NCI-H146 treated with DMSO at 0.1 percent for 48 hours (cell line): ENCODE data around the gene EXD2.
"Not testable (repeated sequence)": the region's sequence is repeated elsewhere in the genome, so short reads cannot be mapped to it uniquely, and the experiment has no call there.

ENCODE experiments used
- DNase-seq: peaks from one replicate; lab custom pipeline; 2025; ENCODE audit not compliant: unreplicated experiment; lab: John Stamatoyannopoulos, UW

The EXD2 gene, protein sequence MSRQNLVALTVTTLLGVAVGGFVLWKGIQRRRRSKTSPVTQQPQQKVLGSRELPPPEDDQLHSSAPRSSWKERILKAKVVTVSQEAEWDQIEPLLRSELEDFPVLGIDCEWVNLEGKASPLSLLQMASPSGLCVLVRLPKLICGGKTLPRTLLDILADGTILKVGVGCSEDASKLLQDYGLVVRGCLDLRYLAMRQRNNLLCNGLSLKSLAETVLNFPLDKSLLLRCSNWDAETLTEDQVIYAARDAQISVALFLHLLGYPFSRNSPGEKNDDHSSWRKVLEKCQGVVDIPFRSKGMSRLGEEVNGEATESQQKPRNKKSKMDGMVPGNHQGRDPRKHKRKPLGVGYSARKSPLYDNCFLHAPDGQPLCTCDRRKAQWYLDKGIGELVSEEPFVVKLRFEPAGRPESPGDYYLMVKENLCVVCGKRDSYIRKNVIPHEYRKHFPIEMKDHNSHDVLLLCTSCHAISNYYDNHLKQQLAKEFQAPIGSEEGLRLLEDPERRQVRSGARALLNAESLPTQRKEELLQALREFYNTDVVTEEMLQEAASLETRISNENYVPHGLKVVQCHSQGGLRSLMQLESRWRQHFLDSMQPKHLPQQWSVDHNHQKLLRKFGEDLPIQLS

DNA sequence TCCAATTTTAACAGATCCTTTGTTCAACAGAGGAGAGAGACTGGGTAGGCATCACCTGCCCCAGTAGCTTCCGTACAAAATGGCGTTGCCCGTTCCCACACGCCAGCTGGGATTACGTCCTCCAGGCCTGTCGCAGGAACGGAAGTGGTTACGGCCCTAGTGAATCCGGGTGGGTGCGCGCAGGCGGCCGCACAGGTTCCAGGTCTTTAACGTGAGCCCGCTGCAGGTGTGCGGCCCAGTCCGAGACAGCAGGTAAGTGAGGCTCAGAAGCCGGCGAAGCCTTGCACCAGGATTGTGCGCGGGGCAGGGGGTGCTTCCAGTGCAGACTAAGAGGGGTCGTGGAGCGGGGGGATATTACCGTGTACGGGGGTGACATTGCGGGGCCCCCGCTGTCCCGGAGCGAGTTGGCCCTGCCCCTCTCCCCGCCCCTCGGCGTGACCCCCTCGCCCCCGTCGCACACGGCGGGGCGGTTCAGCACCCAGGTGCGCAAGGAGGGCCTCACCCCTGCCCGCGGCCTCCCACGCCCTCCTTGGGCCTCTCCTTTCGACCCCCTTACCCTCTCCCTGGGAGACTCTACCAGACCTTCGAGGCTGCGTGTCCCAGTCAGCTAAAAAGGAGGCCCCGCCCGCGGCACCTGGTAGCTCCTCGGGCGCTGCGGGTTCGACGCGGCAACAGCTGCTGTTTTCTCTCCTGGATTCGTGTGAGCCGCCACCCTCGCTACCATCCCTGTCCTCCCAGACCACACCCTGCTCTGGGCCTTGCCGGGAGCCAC, at the start of gene EXD2:
Gene EXD2, plus strand, starts transcription at position 159 of the 772 bp plus-strand sequence. CDS start 17,973 bp downstream, outside the sequence.
- DNase-seq = peak; percentile 86

DNA sequence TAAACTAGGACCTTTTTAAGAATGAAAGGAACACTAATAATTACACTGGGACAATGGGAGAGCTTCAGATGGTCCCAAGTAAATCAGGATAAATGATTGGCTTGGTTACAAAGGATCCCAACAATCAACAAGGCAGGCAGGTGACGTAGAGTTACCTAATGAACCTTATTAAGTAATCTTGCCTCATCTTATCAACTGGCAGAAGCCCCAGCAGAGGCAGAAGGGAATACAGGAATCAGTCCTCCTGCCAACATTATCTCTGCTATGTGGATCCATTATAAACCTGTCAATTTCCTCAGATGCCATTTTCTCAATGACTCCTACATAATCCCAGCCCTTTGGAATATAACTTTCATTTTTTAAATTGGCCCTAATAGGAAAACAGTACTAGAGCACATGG, 49.7 kb upstream of the EXD2 start:
- DNase-seq = no peak

DNA sequence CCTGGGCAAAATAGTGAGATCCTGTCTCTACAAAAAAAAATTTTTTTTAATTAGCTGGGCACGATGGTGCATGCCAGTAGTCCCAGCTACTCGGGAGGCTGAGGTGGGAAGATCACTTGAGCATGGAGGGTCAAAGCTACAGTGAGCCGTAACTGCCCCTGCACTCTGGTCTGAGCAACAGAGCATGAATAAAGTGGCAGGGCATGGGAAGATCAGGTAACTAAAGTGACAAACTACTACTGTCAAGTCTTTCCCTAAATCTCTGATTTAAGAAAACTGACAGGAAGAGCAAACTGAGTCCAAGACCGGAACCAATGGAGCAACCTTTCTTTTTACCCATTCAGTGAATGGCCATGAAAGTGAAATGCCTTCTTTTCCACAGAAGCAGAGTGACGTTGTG, 49.2 kb upstream of the EXD2 start:
- DNase-seq = no peak

DNA sequence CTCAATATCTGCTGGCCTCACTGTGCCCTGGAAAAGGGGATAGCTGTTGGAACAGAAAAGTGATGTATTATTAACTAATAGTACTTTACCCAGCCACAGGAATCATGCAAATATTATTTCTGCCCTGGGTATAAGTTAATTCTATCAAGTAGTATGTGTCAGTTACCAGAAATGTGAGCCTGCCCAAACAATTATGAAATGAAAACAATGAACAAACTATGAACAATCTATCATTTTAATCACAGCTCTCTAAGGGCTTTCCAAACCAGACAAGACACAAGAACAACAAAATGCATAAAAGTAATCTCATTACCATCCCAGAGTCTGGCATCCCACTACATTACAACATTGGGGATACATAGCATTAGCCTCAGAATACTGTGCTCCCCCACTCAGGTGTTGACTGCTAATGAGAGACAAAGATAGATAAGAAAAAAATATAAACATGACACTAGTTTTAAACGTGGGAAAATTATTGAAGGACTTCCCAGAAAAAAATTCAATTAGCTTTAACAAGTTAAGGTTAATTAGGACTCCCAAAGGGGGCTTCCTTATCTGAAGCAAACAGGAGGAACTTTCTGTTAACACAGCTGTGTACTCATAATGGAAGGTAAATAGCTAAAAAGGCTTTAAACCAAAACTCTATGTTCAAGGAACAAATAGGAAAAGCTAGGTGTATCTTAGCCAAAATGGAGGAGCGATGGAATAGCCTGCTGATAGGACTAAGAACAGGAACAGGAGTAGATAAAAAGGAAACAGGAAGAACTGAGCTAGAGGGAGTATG, 41.6 kb upstream of the EXD2 start:
- DNase-seq = no peak

DNA sequence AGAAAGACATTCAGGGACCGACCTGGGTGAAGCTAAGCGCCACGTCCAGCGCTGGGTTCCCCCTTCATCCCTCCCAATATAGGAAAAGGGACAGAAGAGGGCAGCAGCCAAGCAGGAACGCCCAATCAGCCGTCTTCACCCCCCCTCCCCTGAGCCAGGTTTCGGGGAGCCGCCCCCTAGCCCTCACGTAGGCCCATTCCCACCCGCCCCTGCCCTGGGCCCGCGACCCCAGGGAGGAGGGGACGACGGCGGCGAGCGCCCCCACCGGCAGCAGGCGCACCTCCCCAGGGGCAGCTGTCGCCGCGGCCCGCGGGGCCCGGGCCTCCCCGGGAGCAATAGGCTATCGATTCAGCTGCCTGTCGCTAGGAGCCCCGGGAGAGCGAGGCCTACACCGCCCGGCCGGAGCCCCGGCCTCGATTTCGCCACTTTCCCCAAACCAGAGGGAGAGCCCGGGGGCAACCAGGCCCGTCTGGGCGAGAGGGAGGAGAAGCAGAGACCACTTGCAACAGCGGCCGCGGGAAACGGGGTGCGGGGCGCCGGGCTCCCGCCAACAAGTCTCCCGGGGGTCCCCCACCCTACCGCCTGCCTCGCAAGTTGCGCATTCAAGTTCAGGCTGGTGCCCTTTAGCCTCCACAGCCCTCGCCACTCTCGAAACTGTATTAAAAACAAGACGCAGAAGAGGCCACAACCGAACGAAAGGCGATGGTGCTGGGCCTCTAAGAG, 39.7 kb upstream of the EXD2 start:
- peak; percentile 20 for DNase-seq

DNA sequence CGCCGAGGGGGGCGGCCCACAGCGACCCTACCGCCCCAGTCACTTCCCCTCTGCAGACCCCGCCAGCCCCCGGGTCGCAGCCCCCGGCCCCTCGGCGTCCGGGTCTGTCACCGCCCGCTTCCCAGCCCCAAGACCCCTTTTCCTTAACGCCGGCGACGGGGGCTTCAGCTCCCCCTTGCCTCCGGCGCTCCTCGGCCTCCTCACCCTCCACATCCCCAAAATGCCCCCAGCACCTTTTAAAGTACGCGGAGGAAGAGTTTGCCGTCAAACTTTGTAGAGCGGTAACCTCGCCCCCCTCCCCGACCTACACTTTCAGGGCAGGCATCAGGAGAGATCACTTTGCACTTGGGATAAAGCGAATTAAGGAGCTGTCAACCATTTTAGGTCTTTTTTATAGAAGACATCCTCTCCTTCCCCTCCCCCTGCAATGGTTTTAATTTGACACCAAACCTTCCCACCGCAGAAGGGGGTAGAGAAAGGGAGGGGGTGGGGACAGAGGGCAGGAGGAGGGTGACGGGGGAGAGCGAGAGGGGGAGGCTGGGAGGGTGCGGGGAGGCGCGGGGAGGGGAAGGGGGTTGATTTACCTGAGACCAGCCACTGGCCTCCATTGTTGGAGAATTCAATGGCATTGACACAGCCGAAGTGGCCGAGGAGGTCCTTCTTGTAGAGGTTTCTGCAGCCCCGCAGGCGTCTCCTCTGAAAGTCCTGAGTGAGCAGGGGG, 39.0 kb upstream of the EXD2 start:
- no peak for DNase-seq

DNA sequence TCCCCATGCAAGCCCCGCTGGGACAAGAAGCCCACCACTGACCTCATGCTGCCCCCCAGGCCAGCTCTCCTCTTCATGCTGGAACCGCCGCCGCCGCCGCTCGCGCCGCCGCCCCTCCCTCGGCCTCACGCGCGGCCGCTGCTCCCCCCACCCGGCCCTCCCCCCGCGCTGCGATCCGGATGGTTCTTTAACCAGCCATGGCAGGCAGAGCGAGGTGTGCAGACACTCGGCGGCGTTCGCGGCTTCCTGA, 38.5 kb upstream of the EXD2 start, which contains the start of gene DCAF5:
Gene DCAF5, minus strand, starts transcription at position 218 of the 250 bp plus-strand sequence. Its CDS starts 141 bp downstream, at position 77.
- DNase-seq = no peak

DNA sequence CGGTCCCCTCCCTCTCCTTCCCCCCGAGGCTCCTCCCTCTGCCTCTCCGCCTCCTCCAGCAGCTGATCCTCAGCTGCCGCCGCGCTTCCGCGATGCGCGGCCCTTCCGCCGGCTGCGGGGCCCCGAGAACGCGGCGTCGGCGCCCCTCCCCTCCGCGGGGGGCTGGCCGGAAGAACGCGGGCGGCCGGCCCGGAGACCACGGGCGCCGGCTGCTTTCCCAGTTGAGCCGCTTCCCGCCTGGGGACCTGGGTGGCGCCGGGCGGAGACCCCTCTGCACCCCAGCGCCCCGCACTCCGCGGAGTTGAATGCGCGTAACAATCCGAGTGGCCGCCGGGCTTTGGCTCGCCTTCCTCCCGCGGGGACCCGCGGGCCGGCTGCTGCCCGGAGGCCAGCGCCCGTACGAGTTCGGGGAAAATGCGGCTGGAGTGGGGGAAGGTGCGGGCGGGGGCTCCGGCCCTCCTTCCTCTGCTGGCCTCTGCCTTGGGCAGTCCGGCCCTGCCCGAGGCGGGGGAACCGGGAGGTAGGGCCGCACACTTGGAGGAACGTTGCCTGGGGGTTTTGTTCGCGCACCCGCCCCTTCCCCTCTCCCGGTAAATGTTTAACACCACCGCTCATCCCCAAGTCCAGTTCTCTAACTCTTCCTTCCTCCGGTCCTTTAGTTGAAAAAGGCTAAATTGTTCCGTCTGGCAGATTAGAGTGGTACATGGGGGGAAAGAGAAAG, 38.0 kb upstream of the EXD2 start:
- DNase-seq = peak; percentile 81

DNA sequence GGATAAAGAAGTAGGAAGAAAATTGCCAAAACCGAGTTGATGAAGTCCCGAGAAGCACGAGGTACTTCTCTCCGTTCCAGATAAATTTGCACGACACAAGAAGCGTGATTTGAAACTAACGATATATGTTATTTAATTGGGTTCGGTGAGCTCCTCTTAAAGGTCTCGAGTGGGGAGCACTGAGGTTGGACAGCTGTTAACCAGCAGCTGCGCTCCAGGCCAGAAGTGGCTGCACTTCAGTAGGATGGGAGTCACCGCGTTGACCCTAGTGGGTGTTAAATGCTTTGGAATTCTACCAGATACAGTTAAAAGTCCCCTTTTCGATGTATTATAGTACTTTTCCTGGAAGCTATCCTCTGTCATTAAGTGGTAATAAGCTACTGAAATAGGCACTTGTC, 37.4 kb upstream of the EXD2 start:
- no peak for DNase-seq

DNA sequence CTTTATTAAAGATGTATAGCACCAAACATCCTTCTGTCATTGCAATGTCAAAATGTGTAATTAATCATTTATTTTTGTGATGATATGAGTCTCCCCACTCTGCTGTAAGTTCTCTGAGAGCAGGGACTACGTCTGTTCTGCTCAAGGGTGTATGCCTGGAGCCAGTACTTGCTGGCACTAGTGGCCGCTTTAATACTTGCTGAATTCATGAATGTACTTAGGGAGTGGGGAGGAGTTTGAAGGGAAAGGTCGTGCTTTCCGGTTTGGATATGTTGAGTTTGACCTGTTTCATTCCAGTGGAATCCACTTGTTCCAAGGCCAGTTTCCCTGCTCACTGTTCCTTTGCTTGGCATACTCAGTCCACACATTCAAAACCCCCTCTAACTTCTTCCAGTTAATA, 36.5 kb upstream of the EXD2 start:
- no peak for DNase-seq

DNA sequence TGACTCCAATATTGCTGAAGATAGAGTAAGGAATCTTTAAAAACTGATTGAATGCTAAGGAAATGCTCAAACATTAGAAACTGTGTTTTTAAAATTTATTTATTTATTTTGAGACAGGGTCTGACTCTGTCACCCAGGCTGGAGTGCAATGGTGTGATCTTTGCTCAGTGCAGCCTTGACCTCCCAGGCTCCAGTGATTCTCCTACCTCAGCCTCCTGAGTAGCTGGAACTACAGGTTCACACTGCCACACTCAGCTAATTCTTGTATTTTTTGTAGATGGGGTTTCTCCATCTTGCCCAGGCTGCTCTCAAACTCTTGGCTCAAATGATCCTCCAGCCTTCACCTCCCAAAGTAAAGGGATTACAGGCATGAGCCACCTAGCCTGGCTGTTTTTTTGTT, 35.1 kb upstream of the EXD2 start:
- no peak for DNase-seq

DNA sequence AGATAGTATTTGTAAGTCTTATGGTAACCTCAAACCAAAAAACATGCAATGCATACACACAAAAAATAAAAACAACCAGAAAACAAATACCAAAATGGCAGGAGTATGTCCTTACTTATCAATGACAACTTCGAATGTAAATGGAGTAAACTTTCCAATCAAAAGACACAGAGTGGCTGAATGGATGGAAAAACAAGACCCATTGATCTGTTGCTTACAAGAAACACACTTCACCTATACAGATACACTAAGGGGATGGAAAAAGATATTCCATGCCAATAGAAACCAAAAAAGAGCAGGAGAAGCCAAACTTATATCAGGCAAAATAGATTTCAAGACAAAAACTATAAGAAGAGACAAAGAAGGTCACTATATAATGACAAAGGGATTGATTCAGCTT, 29.7 kb upstream of the EXD2 start:
- DNase-seq = no peak

DNA sequence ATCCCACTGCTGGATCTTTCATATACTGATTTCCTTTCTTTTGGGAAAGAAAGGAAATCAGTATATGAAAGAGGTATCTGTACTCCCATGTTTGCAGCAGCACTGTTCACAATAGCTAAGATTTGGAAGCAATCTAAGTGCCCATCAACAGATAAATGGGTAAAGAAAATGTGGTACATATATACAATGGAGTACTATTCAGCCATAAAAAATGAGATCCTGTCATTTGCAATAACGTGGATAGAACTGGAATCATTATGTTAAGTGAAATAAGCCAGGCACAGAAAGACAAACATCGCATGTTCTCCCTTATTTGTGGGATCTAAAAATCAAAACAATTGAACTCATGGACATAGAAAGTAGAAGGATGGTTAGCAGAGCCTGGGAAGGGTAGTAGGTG, 25.5 kb upstream of the EXD2 start:
- not testable (repeated sequence) for DNase-seq

DNA sequence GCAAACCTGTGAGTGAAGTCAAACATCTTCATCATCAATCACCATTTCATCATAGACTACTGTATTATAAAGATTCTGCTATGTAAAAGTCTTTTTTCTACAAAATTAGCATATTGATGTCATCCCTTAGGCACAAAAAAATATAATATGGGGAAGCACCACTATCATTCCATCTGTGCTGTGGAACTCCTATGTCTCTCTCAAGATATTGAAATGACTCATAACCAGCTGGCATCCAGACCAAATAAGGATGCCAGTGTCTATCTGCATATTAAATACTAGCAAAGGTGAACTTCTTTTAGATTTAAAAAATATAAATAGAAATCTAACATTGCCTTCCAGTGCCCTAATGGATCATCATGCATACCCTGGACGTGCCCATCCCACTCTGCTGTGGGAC, 20.5 kb upstream of the EXD2 start:
- no peak for DNase-seq

DNA sequence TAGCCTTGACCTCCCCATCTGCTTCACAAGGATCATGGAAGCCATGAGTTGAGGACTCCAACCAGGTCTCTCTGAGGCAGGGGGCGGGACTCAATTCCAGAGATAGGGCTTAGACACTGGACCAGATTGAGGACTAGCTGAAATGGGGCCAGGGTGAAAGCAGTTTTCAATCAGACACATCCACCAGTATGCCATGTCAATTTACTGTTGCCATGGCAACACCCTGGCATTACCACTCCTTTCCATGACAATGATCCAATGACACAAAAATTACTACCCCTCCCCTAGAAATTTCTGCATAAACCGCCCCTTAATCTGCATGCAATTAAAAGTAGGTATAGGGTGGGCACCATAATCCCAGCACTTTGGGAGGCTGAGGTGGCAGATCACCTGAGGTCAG, 19.7 kb upstream of the EXD2 start:
- no peak for DNase-seq

DNA sequence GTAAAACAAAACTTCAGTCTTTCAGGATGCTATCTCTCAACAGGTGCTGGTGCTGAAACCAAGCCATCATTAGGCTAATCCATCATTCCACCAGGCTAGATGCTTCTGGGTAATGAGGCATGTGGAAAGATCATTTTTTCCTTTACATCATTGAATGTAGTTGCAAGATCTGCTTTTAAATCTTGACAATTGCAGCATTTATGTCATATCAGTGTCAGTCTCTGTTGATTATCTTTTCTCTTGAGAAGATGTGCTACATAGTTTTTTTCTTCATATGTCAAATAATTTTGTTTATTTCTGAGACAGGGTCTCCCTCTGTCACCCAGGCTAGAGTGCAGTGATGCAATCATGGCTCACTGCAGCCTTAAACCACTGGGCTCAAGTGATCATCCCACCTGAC, 16.2 kb upstream of the EXD2 start:
- no peak for DNase-seq

DNA sequence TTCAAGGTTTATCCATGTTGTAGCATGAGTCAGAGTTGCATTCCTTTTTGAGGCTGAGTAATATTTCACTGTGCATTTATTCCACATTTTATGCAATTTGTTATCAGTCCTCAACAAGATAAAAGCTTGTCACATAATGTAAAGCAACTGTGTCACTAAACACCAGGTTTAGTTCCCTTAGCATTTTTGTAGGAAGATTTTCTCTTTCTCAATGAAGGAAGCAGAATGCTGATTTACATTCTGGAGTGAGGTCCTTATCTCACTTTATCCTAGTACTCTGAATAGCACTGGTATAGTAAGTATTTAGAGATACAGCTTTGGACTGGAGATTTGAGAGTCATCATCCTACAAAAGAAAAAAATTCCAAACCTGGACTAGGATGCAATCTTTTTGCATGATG, 9.8 kb upstream of the EXD2 start:
- DNase-seq = no peak

DNA sequence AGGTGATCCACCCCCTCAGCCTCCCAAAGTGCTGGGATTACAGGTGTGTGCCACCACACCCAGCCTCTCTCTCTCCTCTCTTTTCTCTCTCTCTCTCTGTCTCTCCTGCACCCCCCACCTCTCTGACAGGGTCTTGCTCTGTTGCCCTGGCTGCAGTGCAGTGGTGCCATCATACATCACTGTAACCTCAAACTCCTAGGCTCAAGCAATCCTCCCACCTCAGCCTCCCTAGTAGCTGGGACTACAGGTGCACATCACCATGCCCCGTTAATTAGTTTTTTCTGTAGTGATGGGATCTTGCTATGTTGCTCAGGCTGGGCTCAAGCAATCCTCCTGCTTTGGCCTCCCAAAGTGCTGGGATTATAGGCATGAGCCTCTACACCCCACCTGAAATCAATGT, 8.7 kb upstream of the EXD2 start:
- not testable (repeated sequence) for DNase-seq

DNA sequence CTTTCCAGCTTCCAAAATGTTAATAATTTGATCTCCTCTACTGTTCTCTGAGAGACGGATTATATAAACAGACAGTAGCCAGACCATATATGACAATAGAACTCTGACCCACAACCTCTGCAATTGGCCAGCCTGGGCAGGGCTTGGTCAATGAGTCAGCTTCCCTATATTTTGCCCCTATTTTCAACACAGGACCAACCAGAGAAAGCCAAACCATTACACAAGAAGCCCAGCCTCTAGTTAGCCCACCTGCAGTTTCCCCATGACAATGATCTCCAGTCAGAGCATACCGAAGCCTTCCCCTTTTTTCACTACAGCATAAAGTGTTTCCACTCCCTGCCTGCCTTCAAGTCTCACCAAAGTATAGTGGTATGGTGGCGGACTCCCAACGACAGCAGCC, 7.6 kb upstream of the EXD2 start:
- DNase-seq = no peak
